Fibroblast of lung (primary cell): Measurements from ENCODE around the gene GLYATL3. TPM values are rescaled to one million over a fixed set of nuclear protein-coding genes. Genes with fewer than 3 reads are reported as not detected.

Source experiments
- DNase-seq, 2 donors: peaks; one replicate each; pipeline versions ENCODE4 v3.0.0 to v3.0.0-alpha.2; 2010; ENCODE audit warnings: low read depth in 2 of 2
- H2AFZ ChIP-seq: 2 replicates; pipeline ENCODE4 v1.5.1; 2012; ENCODE audit warnings: low read length, control low read depth, inconsistent platforms
- H3K27ac ChIP-seq: 2 replicates; pipeline ENCODE4 v1.5.1; 2011; ENCODE audit warnings: low read length, control low read depth; ENCODE audit not compliant: insufficient read depth
- H3K27me3 ChIP-seq: 2 replicates; pipeline ENCODE4 v1.5.1; 2011; ENCODE audit warnings: mild to moderate bottlenecking, low read length; ENCODE audit not compliant: control insufficient read depth, insufficient read depth
- H3K36me3 ChIP-seq: 2 replicates; pipeline ENCODE4 v1.5.1; 2011; ENCODE audit warnings: low read length; ENCODE audit not compliant: control insufficient read depth, insufficient read depth
- H3K4me1 ChIP-seq: 2 replicates; pipeline ENCODE4 v1.5.1; 2011; ENCODE audit warnings: low read length; ENCODE audit not compliant: control insufficient read depth, insufficient read depth; ENCODE audit errors: extremely low read depth
- H3K4me2 ChIP-seq: 2 replicates; pipeline ENCODE4 v1.5.1; 2011; ENCODE audit warnings: low read length, control low read depth; ENCODE audit not compliant: insufficient read depth; ENCODE audit errors: extremely low read depth
- H3K4me3 ChIP-seq, 4 experiments: fragments of 200-600 bp in 1 of 4; sonication (generic) in 1 of 4; replicated peaks in 1 of 4; 2 replicates each; pipeline ENCODE4 v1.5.1; 2011 to 2016; ENCODE audit warnings: low read length in 4 of 4, low read depth in 3 of 4, mild to moderate bottlenecking in 3 of 4, control low read depth in 2 of 4, inconsistent platforms in 1 of 4, mixed read lengths in 1 of 4; ENCODE audit not compliant: insufficient read depth in 1 of 4; ENCODE audit errors: control extremely low read depth in 1 of 4
- H3K79me2 ChIP-seq: 2 replicates; pipeline ENCODE4 v1.5.1; 2012; ENCODE audit warnings: mild to moderate bottlenecking, low read length, inconsistent platforms; ENCODE audit not compliant: control insufficient read depth, insufficient read depth
- H3K9ac ChIP-seq: 2 replicates; pipeline ENCODE4 v1.5.1; 2011; ENCODE audit warnings: mild to moderate bottlenecking, low read length, control low read depth; ENCODE audit not compliant: insufficient read depth
- H3K9me3 ChIP-seq: 2 replicates; pipeline ENCODE4 v1.5.1; 2012; ENCODE audit warnings: low read depth, low read length; ENCODE audit not compliant: control insufficient read depth, insufficient read depth
- H4K20me1 ChIP-seq: 2 replicates; pipeline ENCODE4 v1.5.1; 2011; ENCODE audit warnings: low read length; ENCODE audit not compliant: control insufficient read depth, insufficient read depth; ENCODE audit errors: extremely low read depth
- EZH2 ChIP-seq: IDR thresholded peaks from 2 replicates; pipeline ENCODE4 v1.5.1; 2012; ENCODE audit warnings: low read length, control low read depth, mild to moderate bottlenecking; ENCODE audit errors: missing control alignments
- polyA plus RNA-seq, 2 donors: library from polyadenylated mRNA; depleted of rRNA in 1 of 2; stranded (reverse) in 1 of 2; unstranded in 1 of 2; fragments of >200 nt; gene quantifications; 2 replicates each; pipeline ENCODE4 v1.2.1, GENCODE V29; 2011 to 2012; ENCODE audit warnings: missing spikeins in 1 of 2
- total RNA-seq: library from RNA; depleted of rRNA; stranded (reverse); fragments of >200 nt; gene quantifications from 2 replicates; pipeline ENCODE4 v1.2.1, GENCODE V29; 2014
- TF ChIP-seq, protein P1 (sequence below), 2 donors: IDR thresholded peaks in 1 of 2; conservative IDR thresholded peaks in 1 of 2; 1 replicate in 1 of 2; 2 replicates in 1 of 2; pipeline ENCODE4 v1.5.1; 2011 to 2012; ENCODE audit warnings: low read length in 2 of 2, control low read depth in 1 of 2, inconsistent platforms in 1 of 2, low read depth in 1 of 2, mild to moderate bottlenecking in 1 of 2

The GLYATL3 gene
- total and polyA plus RNA-seq, 2 donors (not counting 1 experiment from before 2014, with no cell fraction given): not detected

DNA sequence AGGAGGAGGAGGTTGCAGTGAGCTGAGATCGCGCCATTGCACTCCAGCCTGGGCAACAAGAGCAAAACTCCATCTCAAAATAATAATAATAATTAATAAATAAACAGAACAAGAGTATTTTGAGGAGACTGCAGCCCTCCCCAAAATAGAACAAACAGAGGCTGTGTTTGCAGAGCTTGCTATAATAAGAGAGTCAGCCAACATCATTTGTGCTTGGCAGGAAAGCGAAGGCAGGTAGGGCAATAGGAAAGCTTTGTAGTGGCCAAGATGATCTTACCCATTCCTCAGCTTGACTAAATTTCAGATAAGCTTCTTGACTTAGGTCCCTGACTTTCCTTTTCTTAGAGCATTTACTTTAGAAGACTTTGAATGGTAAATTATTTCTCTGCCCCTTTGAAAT, 57.5 kb downstream of the GLYATL3 start:
- Histone ChIP-seq H3K9ac (no peak overlapping the region), H3K79me2 (no peaks in the 10 kb centered on the region), H3K4me3 (no peak overlapping the region), H3K36me3 (no peaks in the 10 kb centered on the region), H3K9me3 (no peaks in the 10 kb centered on the region), H3K4me2 (no peak overlapping the region), H4K20me1 (no peaks in the 10 kb centered on the region), H3K27me3 (no peaks in the 10 kb centered on the region), H2AFZ (no peak overlapping the region), H3K27ac (no peak overlapping the region), H3K4me1 (no peaks in the 10 kb centered on the region)
- DNase-seq: no peak
- no peak for TF ChIP-seq EZH2
- TF ChIP-seq, protein P1, sequence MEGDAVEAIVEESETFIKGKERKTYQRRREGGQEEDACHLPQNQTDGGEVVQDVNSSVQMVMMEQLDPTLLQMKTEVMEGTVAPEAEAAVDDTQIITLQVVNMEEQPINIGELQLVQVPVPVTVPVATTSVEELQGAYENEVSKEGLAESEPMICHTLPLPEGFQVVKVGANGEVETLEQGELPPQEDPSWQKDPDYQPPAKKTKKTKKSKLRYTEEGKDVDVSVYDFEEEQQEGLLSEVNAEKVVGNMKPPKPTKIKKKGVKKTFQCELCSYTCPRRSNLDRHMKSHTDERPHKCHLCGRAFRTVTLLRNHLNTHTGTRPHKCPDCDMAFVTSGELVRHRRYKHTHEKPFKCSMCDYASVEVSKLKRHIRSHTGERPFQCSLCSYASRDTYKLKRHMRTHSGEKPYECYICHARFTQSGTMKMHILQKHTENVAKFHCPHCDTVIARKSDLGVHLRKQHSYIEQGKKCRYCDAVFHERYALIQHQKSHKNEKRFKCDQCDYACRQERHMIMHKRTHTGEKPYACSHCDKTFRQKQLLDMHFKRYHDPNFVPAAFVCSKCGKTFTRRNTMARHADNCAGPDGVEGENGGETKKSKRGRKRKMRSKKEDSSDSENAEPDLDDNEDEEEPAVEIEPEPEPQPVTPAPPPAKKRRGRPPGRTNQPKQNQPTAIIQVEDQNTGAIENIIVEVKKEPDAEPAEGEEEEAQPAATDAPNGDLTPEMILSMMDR (conservative IDR thresholded peaks at IDR 0.05 in 1 of 2, IDR thresholded peaks at IDR 0.05 in 1 of 2; ENCODE audit: low read depth in 1 of 2, low read length in 2 of 2): no peak

DNA sequence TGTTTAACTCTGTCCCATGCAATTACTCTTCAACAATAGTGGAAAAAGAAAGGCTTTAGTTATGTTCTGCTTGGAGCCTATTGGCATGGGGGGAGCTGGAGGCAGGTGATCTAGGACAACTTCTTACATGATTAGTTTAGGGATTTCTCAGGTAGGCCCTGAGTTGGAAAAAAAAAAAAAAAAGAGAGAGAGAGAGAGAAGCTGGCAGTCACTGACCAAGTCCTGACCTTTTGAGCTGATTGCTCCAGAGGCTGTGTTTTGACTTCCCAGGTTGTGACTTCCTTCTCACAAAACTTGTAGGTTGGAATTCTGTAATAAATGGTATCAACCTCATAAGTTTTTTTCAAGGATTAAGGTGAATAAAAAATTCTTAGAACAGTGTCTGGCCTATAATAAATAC, 58.5 kb downstream of the GLYATL3 start:
- no peak for DNase-seq
- H3K4me1 ChIP-seq: no peaks in the 10 kb centered on the region
- no peak overlapping the region for H3K27ac ChIP-seq
- no peaks in the 10 kb centered on the region for H3K79me2 ChIP-seq
- no peaks in the 10 kb centered on the region for H4K20me1 ChIP-seq
- H3K27me3 ChIP-seq: no peaks in the 10 kb centered on the region
- no peaks in the 10 kb centered on the region for H3K9me3 ChIP-seq
- no peak overlapping the region for H3K9ac ChIP-seq
- H2AFZ ChIP-seq: no peak overlapping the region
- H3K4me2 ChIP-seq: no peak overlapping the region
- no peak overlapping the region for H3K4me3 ChIP-seq
- TF ChIP-seq EZH2: no peak
- TF ChIP-seq, protein P1 (conservative IDR thresholded peaks at IDR 0.05 in 1 of 2, IDR thresholded peaks at IDR 0.05 in 1 of 2; ENCODE audit: low read depth in 1 of 2, low read length in 2 of 2): no peak
- H3K36me3 ChIP-seq: no peaks in the 10 kb centered on the region

DNA sequence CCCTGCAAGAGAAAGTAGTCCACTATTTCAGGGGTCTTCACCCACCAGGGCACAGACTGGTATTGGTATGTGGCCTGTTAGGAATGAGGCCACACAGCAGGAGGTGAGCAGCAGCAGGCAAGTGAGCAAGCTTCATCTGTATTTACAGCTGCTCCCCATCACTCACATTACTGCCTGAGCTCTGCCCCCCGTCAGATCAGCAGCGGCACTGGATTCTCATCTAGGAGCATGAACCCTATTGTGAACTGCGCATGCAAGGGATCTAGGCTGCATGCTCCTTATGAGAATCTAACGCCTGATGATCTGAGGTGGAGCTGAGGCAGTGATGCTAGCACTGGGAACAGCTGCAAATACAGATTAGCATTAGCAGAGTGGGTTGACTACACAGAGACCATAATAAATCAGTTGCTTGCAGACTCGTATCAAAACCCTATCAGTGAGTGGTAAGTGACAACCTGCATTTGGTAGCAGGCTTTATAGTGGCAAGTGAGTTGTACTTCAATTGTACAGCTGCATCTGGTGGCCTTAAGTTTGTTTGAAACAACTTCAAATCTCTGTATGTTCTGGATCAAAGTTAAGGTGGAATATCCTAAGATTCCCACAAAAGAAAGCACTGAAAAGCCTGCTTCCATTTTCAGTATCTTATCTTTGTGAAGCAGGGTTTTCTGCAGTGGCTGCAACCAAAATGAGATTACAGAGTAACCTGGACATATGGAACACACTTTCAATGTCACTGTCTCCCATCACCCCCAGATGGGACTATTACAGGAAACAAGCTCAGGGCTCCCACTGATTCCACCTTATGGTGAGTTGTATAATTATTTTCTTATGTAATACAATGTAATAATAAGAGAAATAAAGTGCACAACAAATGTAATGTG, 63.5 kb downstream of the GLYATL3 start:
- Histone ChIP-seq H3K27me3 (no peaks in the 10 kb centered on the region), H3K4me3 (no peak overlapping the region), H3K4me1 (no peaks in the 10 kb centered on the region), H3K27ac (no peak overlapping the region), H3K4me2 (no peak overlapping the region), H3K9me3 (no peaks in the 10 kb centered on the region), H3K9ac (no peak overlapping the region), H4K20me1 (no peaks in the 10 kb centered on the region), H3K79me2 (no peaks in the 10 kb centered on the region), H2AFZ (no peak overlapping the region), H3K36me3 (no peaks in the 10 kb centered on the region)
- no peak for TF ChIP-seq EZH2
- TF ChIP-seq, protein P1 (conservative IDR thresholded peaks at IDR 0.05 in 1 of 2, IDR thresholded peaks at IDR 0.05 in 1 of 2; ENCODE audit: low read depth in 1 of 2, low read length in 2 of 2): no peak
- no peak for DNase-seq
